Amniotic stem cell (primary cell): ENCODE measurements around the gene PAX2.

Experiments used
- DNase-seq: peaks from one replicate; lab custom pipeline; 2025; lab: John Stamatoyannopoulos, UW

Gene PAX2

DNA sequence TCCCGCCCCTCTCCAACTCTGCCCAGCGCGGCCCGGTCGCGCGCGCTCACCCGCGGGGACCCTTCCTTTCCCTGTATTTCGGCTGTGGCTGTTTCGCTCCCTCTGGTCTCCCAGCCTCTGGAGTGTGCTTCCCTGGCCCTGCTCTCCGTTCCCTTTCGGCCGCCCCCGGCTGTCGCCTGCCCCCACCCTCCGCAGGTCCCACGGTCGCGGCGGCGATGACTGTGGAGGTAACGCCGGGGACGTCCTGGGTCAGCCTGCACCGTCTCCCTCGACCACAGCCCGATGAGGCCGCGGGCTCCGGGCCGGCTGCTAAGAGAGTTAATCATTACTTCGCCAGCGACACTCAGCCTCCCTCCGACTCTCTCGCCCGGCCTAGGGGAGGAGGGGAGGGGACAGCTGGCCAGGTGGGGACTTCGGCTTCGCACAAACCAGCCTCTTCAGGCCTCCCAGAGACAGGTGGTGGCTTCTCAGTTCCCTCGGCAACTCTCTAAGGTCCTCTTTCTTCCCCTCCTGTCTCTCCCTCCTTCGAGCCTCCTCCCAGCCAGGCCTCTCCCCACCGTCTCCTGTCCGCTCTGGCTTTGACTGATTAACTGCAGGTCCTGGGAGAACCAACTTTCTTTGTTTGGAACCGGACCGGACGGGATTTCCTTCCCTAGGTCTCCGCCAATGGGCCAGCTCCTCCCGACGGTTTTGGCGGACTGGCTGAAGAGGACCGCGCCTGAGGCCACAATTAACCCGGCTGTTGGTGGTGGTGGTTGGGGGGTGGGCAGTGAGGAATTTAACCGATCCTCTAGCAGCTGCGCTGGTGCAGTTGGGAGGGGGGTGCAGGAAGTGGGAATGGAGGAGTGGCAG, 5.6 kb upstream of the PAX2 start:
- DNase-seq = no peak

DNA sequence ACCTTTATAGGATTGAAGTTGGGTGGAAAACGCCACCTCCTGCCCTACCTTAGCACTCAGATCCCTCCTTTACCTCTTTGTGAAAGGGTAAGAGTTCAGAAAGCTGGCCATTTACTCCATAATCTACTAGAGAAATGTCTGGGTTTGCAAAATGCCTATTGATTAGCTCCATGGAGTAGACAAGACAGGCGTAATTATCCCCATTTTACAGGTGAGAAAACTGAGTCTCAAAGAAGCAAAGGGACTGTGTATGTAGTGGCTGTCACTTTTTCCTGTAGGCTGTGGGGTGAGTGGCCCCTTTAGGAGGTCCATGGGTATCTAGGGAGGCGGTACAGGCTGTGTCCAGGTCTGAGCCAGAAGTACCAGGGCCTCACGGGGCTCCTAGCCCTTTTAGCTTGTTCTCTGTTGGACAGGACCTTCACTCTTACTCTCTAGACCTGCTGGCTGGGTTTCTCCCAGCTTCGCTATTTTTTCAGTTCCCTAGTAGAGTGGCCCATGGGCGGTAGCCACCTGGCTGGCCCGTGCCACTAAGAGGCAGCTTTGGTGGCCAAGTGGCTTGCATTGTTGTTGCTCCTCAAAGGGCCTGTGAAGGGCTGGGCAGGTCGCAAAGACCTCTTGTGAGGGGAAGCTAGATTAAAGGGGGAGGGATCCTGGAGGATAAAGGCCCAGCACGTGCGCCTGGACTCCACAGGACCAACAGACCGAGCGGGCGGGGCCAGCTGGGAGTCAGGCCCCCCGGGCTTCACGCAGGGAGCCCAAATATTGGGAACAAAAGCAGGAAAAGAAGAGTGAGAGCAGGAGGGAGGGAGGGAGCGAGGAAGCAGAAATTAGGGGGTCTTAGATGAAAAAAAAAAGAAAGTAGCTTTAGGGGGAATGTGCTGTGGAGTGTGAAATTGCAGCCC, 4.7 kb upstream of the PAX2 start:
- no peak for DNase-seq

DNA sequence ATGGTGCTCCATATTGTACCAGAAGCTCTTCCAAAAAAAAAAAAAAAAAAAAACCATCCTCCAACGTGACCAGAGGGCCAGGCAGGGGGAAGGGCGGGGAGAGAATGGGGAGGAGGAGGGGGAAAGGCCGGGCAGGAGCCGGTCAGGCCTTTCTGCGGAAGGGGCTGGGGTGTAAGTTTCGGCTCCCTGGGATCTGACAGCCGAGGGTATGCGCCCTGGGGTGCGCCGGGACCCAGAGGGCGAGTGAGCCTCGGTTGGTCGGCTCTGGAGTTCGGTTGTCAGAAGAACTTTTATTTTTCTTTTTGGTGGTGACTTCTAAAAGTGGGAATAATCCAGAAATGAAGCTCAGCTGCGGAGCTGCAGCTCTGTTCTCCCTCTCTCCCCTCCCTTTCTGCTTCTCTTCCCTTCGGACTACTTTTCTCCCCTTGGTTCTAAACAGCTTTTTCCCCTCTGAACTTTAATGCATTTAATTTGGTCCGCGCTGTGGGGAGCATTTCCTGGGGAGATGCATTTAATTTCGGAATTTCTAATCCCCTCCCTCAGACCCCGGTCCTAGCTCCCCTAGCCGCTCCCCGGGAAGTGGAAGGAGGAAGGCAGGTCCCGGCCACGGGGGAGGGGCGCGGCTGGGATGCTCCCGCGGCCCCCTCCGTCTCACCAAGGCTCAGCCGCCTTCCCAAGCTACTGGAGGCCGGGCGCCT, 3.9 kb upstream of the PAX2 start:
- DNase-seq = no peak

DNA sequence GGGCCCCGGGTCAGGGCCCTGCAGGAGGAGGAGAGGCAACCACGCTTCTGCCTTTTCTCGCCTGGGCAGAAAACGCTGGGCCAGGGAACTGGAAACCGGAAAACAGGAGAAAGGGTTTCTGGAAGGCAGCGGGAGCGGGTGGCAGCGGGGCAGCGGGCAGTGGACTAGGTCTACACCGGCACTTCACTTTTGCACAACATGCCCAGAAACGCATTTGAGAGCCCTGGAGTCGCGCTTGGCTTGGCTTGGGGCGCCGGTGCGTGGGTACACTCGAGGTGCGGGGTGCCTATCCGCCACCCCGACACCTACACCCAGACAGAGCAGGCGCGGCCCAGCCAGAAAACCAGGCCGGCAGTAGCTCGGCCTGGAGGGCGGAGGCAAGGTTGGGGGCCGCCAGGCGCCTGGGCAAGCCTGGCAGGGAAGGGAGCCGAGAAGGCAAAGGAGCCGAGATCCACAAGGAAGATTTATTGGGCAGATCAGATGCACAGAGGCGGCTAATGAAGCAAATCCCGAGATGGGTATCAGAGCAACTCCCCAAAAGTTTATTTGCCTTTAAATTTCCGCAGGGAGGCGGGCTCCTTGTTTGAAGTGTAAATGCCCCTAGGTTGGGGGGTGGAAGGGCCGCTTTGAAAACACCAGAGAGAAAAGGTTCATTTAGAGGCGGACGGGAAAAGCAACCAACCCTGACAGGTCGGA, 3.2 kb upstream of the PAX2 start:
- no peak for DNase-seq

DNA sequence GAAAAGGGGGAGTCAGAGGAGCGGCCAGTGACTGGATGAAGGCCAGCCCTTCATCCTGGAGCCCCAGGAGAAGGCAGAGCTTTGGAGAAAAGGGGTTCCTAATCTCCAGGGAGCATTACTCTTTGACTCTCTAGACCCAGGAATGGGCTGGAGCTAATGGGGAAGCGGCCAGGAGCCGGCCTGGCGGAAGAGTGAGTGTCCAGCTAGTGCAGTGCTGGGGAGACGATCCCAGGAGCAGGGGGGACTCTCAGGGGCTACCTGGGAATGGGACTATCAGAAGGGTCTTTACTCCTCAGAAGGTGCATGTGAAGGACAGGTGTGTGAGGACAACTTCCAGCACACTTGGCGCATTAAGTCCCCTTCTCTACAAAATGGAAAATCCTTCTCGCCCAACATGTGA, 2.4 kb upstream of the PAX2 start:
- DNase-seq = no peak

DNA sequence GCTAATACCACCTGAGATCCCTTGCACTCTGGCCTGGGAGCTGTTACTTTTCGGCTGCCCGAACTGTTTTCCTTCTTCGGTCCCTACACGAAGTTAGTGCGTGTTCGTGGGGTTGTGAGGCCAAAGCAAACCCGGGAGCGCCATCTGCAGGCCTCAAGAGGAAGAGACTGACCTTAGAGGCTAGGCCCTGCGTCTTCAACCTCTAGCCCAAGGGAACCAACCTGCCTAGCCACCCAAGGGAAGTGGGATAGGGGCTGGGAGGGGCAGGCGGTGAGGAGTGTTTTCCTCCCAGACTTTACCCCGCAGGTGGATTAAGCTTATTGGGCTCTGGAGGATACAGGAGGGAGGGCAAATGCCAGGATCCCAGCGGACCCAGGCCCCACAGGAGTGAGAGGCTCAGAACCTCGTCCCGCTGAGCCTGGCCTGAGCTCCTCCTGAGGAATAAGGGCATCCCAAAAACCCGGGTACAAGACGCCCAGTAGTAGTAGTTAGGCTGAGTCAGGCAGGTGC, 1.7 kb upstream of the PAX2 start:
- no peak for DNase-seq

DNA sequence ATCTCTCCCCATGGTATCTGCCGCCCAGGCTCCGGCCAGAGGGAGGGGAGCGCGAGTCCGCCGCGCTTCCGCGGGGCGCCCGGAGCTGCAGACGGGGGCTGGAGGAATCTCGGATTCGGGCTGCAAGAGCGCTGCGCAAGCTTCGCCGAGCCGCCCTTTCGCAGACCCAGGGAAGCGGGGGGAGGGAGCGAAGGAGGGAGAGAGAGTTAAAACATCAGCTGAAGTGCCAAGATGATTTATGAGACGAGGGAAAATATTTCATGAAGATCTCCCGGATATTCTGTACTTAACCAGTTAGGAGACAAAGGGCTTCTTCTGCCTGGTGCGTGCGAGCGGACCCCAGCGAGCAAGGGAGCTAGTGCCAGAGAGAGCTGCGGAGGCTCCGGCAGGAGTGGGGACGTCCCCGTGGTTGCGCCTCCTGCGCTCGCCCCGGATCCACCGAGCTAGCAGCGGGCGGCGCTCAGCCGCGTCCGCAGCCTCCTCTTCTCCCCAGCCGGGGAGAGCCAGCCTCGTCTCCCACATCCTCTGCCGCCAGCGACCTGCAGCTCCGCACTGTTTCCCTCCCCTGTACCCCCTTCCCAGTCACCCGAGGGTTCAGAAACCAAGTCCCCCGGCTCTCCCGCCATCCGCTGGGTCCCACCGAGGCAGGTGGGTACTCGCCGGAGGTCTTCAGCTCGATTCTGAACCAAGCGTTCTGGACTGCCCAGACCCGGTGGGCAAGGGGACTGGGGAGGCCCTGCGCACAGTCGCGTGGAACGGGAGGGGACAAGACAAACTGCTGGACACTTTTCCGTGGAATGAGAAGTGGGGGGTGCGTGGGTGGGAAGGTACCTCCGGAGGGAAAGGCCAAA, 1.0 kb upstream of the PAX2 start:
- DNase-seq = no peak

DNA sequence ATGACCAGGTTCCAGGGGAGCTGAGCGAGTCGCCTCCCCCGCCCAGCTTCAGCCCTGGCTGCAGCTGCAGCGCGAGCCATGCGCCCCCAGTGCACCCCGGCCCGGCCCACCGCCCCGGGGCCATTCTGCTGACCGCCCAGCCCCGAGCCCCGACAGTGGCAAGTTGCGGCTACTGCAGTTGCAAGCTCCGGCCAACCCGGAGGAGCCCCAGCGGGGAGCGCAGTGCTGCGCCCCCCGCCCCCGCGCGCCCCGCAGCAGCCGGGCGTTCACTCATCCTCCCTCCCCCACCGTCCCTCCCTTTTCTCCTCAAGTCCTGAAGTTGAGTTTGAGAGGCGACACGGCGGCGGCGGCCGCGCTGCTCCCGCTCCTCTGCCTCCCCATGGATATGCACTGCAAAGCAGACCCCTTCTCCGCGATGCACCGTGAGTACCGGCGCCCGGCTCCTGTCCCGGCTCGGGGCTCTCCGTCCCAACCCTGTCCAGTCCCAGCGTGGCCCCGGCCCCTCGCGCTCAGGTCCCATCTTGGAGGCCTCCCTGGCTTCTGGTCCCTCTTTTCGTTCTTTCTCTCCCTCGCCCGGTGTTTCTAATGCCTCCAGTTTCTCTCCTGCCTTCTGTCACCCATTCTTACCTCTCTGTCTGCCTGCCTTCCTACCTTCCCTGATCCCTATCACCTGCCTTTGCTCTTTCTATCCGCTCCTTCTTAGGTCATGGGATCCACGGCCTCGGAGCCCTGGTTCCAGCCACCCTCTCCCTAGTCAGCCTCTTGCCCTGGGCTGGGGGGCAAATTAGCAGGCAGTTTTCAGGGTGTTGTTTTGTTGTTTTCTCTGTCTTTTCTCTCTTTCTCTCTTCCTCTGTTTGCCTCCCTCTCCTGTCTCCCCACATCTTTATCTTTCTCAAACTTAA, 751 bp downstream of the PAX2 start:
- no peak for DNase-seq

DNA sequence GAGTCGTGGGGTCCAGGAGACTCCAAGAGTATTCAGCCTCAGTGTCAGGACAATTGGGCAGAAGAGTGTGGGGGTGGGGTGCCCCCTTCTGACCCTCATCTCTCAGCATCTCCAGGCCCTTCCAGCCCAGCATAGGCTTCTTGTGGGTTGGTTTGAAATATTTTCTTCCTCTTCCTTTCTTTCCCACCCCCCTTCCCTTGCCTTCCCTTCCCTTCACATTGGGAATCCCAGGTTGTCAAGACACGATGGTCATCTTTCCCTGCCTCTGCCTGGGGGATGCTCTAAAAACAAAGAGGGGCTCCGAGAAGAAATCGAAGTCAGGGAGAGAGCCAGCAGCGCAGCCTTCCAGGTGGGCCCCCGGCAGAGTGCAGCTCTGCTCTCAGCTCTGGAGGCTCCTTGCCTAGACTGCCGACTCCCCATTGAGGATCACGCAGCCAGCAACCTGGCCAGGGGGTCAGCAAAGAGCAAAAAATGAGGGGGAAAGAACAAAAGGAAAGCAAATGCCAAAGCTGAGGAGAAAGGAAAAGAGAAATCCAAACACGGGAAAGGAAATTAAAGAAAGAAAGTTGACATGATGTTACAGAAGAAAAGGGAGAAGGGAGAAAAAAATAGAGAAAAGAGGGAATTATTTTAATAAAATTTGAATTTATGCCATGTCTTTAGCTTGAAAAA, 1.5 kb downstream of the PAX2 start:
- DNase-seq = no peak

DNA sequence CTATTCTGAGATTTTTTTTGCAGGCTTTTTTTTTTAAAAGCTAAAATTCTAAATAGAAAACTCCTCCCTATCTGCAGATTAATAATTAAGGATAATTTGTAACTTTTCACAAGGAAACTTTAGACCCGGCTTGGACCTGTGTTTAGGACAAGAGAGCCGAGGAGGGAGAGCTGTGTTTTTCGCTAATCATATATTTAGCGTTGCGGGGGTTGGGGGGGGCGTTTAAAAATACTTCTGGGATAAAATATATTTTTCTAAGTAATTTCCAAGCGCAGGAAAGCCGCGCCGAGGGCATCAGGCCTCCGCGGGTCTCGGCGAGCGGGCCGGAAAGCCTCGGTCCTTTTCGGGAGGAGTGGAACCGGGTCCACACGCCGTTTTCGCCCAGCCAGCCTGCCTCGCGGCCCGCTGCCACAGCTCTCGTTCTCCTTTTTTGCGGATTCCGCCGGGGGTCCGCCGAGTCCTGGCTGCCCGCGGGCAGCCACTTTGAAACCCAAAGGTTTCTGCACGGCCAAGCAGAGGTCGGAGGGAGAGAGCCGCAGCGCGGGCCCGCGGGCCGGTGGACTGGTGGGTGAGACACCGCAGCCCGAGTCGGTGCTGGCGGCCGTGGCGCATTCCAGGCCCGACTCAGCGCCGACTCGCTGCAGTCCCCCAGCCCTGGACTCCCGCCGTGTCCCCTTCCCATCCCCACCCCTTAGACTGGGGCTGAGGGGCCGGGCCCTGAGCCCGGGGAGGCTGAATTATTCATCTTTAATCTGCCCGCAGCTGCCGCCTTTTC, 2.3 kb downstream of the PAX2 start:
- DNase-seq = no peak

DNA sequence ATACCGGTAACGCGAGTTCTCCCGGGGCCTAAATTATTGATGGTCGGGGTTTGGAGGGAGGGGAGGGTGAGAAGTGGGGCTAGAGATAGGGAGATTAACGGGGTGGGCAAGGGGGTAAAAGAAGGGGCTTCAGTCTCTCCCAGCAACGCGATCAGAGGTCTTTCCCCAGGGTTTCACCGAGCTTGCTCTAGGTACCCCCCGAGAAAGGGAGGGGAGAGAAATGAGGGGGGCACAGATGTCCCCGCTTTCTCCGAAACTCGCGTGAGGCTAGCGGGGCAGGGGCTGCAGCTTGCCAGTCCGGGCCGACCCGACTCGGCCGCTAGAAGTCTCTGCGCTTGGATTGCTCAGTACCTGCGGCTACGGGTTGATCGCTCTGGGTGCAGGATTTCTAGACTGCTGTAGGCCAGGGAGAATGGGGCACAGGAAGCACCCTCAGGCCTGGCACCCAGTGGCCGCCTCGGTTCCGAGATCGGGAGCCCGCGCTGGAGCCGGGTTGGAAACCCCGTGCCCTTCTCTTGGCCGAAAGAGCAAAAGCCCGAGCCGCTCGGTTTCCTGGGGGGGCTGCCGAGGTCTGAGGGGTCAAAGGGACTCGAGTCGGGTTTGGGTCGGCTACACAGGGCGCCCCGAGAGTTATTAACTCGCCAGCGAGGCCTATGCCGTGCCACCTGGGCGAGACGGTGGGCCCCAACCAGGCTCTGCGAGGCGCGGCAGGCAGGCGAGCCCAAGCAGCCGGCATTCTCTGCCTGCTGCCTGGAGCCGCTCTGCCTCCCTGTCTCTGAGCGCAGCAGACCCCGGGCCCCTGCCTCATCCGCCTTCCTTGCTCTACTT, 3.1 kb downstream of the PAX2 start:
- DNase-seq = no peak

DNA sequence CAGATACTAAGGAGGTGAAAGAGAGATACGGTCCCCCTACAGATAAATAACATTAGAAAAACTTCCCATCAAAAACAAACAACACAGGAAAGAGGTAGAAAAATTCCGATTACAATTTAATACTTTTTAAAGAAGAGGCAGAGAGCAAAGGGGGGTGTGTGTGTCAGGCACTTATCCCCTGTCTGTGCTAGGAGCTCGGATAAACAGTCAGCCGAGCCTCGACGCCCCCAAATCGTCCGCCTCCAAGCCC, 3.6 kb downstream of the PAX2 start:
- DNase-seq = no peak

DNA sequence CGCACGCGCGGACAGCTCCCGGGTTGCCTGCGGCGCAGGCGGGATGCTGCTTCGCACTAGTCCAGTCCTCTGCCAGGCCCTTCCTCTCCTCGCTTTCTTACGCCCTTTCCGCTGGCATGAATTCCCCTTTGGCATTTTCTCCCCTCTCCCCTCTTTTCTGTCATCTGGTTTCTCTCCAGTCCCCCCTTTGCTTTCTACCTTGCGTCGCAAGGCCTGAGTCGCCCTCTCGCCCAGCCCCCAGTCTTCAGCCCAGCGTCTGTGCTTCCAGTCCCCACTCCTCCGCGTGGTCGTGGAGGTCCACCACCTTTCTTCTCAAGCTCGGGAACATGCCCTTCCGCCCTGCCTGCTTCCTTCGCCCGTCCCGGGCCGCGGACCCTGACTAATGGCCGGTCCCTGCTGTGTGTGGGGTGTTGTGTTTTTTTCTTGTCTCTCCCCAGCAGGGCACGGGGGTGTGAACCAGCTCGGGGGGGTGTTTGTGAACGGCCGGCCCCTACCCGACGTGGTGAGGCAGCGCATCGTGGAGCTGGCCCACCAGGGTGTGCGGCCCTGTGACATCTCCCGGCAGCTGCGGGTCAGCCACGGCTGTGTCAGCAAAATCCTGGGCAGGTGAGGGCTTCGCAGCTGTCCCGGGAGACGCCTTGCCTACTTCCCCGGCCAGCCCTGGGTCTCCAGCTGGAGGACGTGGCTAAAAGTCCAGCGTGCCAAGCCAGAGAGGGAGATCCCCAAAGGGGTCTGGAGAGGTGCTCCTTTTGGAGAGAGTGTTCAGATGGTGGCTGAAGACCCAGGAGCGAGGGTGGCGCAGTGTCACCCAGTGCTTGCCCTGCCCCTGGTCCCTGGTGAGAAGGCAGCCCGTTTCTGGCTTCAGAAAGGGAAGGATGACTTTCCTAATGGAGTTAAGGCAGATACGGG, 4.2 kb downstream of the PAX2 start:
- no peak for DNase-seq

DNA sequence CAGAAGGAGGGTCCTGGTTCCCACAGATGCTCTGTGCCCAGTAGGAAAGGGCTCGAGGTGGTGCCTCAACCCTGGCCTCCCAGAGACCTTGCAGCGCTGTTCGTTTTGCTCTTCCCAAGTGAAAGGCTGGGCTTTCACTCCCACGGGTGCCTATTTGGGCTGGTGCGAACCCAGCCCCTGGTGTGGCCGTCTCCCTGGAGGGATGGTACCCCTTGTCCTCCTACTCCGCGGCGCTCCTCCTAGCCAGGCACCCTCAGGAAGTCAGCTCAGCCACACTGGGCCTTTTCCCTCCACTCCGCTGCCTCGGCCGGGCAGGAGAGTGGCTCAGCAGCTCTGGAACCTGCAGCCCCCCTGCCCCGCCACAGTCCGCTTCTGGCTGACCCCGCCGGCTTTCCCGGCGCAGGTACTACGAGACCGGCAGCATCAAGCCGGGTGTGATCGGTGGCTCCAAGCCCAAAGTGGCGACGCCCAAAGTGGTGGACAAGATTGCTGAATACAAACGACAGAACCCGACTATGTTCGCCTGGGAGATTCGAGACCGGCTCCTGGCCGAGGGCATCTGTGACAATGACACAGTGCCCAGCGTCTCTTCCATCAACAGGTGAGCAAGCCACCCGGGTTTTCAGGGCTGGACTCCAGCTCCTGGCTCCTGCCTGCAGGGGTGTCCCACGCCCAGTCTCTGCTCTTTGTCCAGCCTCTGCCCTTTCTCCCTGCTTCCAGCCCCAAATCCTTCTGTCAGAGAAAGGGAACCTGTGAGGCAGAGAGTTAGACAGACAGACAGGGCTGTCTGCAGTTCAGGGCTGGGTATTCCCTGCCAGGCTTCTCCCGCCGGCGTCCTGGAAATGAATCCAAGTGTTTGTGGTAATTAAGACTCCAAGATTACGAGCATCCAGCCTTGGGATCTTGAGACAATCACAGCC, 5.2 kb downstream of the PAX2 start:
- no peak for DNase-seq

DNA sequence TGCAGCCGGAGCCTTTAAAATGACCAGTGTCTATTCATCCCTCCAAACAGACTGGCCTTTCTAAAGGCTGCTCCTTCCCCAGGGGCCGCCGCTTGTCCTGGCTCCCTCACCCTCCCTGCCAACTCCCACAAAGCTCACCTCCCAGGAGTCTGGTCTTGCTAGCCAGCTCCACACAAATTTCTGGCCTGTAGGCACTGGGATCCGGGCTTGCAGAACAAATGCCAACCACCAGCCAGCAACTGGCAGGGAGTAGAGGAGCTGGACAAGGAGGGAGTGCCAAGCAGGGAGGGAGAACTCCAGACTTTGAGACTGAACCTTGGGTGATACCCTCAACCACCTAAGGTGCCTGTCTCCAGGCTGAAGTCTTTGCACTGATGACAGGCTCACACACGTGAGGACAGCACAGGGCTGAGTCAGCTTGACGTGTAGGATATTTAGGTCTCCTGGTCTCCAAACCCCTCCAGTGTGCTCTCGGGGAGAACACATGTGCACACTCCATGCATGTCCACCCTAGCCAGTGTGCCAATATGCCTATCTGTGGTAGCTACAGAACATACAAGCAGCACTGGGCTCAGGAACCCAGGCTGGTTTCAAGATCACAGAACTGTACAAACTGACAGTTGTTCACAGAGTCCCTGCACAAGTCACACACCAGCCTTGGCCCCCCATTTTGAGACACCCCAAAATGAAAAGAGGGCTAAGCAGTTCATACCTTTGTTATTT, 6.0 kb downstream of the PAX2 start:
- DNase-seq = no peak
